Nephron progenitor cell (in vitro differentiated cells): ENCODE measurements around the gene ADGRV1.
"Not testable (repeated sequence)": the region's sequence is repeated elsewhere in the genome, so short reads cannot be mapped to it uniquely, and the experiment has no call there.

Source experiments
- DNase-seq: peaks from one replicate; pipeline ENCODE4 v3.0.0; 2021
- H3K27ac Mint-ChIP-seq: 2 replicates; pipeline ENCODE4 v1.8.0; 2021; ENCODE audit warnings: mild to moderate bottlenecking, moderate library complexity, mixed read lengths
- H3K27me3 Mint-ChIP-seq: 2 replicates; pipeline ENCODE4 v1.8.0; 2021; ENCODE audit warnings: mild to moderate bottlenecking, low read depth, mixed read lengths; ENCODE audit not compliant: poor library complexity
- H3K36me3 Mint-ChIP-seq: 2 replicates; pipeline ENCODE4 v1.8.0; 2021; ENCODE audit warnings: low read depth, mixed read lengths
- H3K4me1 Mint-ChIP-seq: 2 replicates; pipeline ENCODE4 v1.8.0; 2021; ENCODE audit warnings: mixed read lengths
- H3K4me3 Mint-ChIP-seq: 2 replicates; pipeline ENCODE4 v1.8.0; 2021; ENCODE audit warnings: mild to moderate bottlenecking, moderate library complexity, mixed read lengths
- H3K9me3 Mint-ChIP-seq: 2 replicates; pipeline ENCODE4 v1.8.0; 2021; ENCODE audit warnings: mild to moderate bottlenecking, moderate library complexity, mixed read lengths
- TF ChIP-seq, protein P1 (sequence below): fragments of 200-600 bp; sonication (generic); IDR thresholded peaks from 2 replicates; pipeline ENCODE4 v1.5.0; 2021; ENCODE audit warnings: antibody characterized with exemption

ADGRV1 gene

DNA sequence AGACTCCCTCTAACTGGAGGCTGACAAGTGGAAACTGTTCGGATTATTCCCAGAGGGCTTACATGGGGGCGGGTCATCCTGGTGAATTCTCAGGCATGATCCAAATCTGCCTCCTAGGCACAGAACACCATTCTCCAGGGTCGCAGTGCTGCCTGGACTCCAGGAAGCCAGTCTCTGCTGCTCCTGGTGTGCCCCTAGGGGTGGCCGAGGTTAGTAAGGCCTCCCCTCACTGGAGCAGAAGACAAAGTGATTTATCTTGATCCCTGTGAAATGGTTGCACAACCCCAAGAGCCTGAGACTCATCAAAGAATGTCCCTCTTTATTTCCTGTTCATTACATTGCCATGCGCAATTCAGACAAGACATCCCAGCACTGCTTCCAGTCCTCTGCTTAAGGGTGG, 17.1 kb downstream of the ADGRV1 start:
- H3K9me3 Mint-ChIP-seq = peaks cover 78% of the 10 kb centered on the region
- no peak overlapping the region for H3K27ac Mint-ChIP-seq
- no peaks in the 10 kb centered on the region for H3K27me3 Mint-ChIP-seq
- DNase-seq = no peak
- peaks cover 86% of the 10 kb centered on the region for H3K36me3 Mint-ChIP-seq
- peaks cover 9% of the 10 kb centered on the region for H3K4me1 Mint-ChIP-seq
- H3K4me3 Mint-ChIP-seq = no peak overlapping the region
- TF ChIP-seq, protein P1, sequence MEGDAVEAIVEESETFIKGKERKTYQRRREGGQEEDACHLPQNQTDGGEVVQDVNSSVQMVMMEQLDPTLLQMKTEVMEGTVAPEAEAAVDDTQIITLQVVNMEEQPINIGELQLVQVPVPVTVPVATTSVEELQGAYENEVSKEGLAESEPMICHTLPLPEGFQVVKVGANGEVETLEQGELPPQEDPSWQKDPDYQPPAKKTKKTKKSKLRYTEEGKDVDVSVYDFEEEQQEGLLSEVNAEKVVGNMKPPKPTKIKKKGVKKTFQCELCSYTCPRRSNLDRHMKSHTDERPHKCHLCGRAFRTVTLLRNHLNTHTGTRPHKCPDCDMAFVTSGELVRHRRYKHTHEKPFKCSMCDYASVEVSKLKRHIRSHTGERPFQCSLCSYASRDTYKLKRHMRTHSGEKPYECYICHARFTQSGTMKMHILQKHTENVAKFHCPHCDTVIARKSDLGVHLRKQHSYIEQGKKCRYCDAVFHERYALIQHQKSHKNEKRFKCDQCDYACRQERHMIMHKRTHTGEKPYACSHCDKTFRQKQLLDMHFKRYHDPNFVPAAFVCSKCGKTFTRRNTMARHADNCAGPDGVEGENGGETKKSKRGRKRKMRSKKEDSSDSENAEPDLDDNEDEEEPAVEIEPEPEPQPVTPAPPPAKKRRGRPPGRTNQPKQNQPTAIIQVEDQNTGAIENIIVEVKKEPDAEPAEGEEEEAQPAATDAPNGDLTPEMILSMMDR = no peak

DNA sequence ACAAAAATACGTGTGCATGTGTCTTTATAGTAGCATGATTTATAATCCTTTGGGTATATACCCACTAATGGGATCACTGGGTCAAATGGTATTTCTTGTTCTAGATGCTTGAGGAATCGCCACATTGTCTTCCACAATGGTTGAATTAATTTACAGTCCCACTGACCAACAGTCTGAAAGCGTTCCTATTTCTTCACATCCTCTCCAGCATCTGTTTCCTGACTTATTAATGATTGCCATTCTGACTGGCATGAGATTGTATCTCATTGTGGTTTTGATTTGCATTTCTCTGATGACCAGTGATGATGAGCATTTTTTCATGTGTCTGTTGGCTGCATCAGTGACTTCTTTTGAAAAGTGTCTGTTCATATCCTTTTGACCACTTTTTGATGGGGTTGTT, 18.0 kb downstream of the ADGRV1 start:
- not testable (repeated sequence) for H3K27me3 Mint-ChIP-seq, H3K4me1 Mint-ChIP-seq, H3K4me3 Mint-ChIP-seq, DNase-seq, H3K27ac Mint-ChIP-seq
- Mint-ChIP-seq H3K36me3 (peaks cover 91% of the 10 kb centered on the region), H3K9me3 (peaks cover 83% of the 10 kb centered on the region)

DNA sequence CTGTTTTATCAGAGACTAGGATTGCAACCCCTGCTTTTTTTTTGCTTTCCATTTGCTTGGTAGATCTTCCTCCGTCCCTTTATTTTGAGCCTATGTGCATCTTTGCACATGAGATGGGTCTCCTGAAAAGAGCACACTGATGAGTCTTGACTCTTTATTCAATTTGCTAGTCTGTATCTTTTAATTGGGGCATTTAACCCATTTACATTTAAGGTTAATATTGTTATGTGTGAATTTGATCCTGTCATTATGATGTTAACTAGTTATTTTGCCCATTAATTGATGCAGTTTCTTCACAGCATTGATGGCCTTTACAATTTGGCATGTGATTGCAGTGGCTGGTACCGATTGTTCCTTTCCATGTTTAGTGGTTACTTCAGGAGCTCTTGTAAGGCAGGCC, 21.3 kb downstream of the ADGRV1 start:
- not testable (repeated sequence) for H3K27me3 Mint-ChIP-seq, H3K27ac Mint-ChIP-seq, H3K4me1 Mint-ChIP-seq, H3K4me3 Mint-ChIP-seq, DNase-seq
- H3K36me3 Mint-ChIP-seq = peaks cover 75% of the 10 kb centered on the region
- peaks cover 68% of the 10 kb centered on the region for H3K9me3 Mint-ChIP-seq

DNA sequence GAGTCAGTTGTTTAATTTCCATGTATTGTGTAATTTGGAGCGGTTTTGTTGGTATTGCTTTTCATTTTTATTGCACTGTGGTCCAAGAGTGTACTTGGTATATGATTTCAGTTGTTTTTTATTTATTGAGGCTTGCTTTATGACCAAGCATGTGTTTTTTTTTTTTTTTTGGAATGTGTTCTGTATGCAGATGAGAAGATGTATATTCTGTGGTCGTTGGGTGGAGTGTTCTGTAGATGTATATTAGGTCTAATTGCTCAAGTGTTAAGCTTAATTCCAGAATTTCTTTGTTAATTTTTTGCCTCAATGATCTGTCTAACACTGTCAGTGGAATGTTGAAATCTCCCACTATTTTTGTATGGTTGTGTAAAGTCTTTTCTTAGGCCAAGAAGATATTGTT, 23.4 kb downstream of the ADGRV1 start:
- H3K4me1 Mint-ChIP-seq = peaks cover 7% of the 10 kb centered on the region
- H3K27me3 Mint-ChIP-seq = no peaks in the 10 kb centered on the region
- TF ChIP-seq, protein P1 = no peak
- DNase-seq = no peak
- H3K4me3 Mint-ChIP-seq = no peak overlapping the region
- peaks cover 53% of the 10 kb centered on the region for H3K9me3 Mint-ChIP-seq
- H3K27ac Mint-ChIP-seq = no peak overlapping the region
- H3K36me3 Mint-ChIP-seq = peaks cover 56% of the 10 kb centered on the region

DNA sequence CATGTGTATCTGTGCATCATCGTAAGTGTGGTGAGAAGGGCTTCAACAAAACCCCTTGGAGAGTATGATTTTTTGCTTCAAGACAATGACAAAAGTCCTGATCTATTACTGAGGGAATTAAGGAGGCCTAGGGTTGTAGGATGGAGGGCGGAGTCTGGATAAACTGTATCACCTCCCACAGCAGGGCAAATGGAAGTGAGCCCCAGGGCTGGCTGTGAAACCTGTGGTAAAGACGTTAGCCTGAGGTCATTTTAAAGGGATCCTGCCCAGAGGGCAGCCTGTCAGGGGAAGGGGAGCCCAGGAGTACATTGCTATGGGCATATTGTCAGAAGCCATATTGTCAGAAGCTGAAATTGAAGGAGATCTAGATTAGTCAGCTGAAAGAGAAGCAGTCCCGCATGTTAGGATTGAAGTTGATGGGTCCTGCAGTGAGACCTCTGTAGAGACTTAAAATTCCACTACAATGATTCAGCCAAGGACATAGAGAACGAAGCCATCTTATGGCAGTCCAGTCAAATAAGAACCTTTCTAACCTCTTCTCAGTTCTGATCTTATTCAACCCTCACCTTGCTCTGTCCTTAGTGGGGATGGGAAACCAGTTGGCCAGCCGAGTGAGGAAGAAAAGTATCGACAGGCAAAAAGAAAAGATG, 26.9 kb downstream of the ADGRV1 start:
- TF ChIP-seq, protein P1 = no peak
- H3K4me3 Mint-ChIP-seq = no peak overlapping the region
- H3K4me1 Mint-ChIP-seq = peaks cover 20% of the 10 kb centered on the region
- DNase-seq = no peak
- H3K27me3 Mint-ChIP-seq = no peaks in the 10 kb centered on the region
- peak overlapping the region; percentile 77 for H3K27ac Mint-ChIP-seq
- H3K9me3 Mint-ChIP-seq = peaks cover 21% of the 10 kb centered on the region
- H3K36me3 Mint-ChIP-seq = peaks cover 30% of the 10 kb centered on the region

DNA sequence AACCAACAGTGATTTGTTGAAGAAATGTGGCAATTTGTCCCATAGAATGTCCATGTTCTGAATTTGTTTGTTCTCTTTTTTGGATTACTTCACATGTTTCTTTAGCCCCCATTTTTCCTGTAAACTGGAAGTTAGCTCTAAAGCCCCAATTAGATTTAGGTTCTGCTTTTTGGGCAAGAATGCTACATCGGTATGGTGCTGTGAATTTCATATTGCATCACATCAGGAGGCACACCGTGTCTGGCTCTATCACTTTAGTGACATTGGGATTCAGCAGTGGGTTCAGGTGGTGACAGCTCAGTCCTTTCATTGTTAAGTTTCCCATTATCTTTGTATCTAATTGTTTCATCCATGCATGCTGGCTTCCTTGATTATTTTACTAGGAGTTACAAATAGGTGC, 27.9 kb downstream of the ADGRV1 start:
- no peak for DNase-seq
- H3K4me3 Mint-ChIP-seq = no peak overlapping the region
- H3K9me3 Mint-ChIP-seq = peaks cover 11% of the 10 kb centered on the region
- peaks cover 21% of the 10 kb centered on the region for H3K36me3 Mint-ChIP-seq
- TF ChIP-seq, protein P1 = no peak
- no peaks in the 10 kb centered on the region for H3K27me3 Mint-ChIP-seq
- H3K4me1 Mint-ChIP-seq = peaks cover 20% of the 10 kb centered on the region
- no peak overlapping the region for H3K27ac Mint-ChIP-seq

DNA sequence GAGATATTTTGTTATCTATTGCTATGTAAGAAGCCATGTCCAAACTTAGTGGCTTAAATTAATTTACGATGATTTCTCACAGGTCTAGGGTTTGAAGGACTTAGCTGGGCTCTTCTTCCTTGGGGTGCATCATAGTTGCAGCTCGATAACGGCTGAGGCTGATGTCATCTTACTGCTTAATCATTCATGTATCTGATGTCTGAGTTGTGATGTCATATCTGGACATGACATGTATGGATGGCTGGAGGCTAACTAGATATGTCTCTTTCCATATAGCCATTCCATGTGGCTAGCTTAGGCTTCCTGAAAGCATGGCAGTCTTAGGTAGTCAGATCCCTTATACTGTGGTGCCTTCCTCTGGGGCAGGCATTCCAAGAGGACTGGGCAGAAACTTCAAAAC, 31.6 kb downstream of the ADGRV1 start:
- no peak for DNase-seq
- peaks cover 40% of the 10 kb centered on the region for H3K36me3 Mint-ChIP-seq
- H3K4me1 Mint-ChIP-seq = peaks cover 18% of the 10 kb centered on the region
- H3K27ac Mint-ChIP-seq = peak overlapping the region; percentile 84
- no peak overlapping the region for H3K4me3 Mint-ChIP-seq
- no peaks in the 10 kb centered on the region for H3K27me3 Mint-ChIP-seq
- peaks cover 34% of the 10 kb centered on the region for H3K9me3 Mint-ChIP-seq
- TF ChIP-seq, protein P1 = no peak

DNA sequence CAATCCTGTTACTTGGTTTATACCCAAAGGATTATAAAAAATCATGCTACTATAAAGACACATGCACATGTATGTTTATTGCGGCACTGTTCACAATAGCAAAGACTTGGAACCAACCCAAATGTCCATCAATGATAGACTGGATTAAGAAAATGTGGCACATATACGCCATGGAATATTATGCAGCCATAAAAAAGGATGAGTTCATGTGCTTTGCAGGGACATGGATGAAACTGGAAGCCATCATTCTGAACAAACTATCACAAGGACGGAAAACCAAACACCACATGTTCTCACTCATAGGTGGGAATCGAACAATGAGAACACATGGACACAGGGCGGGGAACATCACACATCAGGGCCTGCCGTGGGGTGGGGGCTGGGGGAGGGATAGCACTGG, 34.5 kb downstream of the ADGRV1 start:
- peaks cover 11% of the 10 kb centered on the region for H3K4me1 Mint-ChIP-seq
- peaks cover 61% of the 10 kb centered on the region for H3K36me3 Mint-ChIP-seq
- not testable (repeated sequence) for H3K4me3 Mint-ChIP-seq

DNA sequence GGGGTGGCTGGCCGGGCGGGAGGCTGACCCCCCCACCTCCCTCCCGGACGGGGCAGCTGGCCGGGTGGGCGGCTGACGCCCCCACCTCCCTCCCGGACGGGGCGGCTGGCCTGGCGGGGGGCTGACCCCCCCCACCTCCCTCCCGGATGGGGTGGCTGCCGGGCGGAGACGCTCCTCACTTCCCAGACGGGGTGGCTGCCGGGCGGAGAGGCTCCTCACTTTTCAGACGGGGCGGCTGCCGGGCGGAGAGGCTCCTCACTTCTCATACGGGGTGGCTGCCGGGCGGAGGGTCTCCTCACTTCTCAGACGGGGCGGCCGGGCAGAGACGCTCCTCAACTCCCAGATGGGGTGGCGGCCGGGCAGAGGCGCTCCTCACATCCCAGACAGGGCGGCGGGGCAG, 37.2 kb downstream of the ADGRV1 start:
- not testable (repeated sequence) for DNase-seq, H3K4me1 Mint-ChIP-seq, H3K4me3 Mint-ChIP-seq, H3K27ac Mint-ChIP-seq, H3K27me3 Mint-ChIP-seq
- Mint-ChIP-seq H3K9me3 (peaks cover 58% of the 10 kb centered on the region), H3K36me3 (peaks cover 67% of the 10 kb centered on the region)

More for the DNA sequence above, 34.5 kb downstream of the ADGRV1 start:
- H3K27me3 Mint-ChIP-seq, H3K27ac Mint-ChIP-seq, DNase-seq: not testable (repeated sequence)
- peaks cover 54% of the 10 kb centered on the region for H3K9me3 Mint-ChIP-seq
